H7 (cell line): ENCODE measurements around the gene LRRC27. TPM values are rescaled to one million over a fixed set of nuclear protein-coding genes. Genes with fewer than 3 reads are reported as not detected.
"Not testable (repeated sequence)": the region's sequence is repeated elsewhere in the genome, so short reads cannot be mapped to it uniquely, and the experiment has no call there.

Source experiments
- DNase-seq: peaks from one replicate; pipeline ENCODE4 v3.0.0; 2012
- H3K27me3 ChIP-seq: 2 replicates; pipeline ENCODE4 v1.6.0; 2011; ENCODE audit warnings: mild to moderate bottlenecking, low read length; ENCODE audit not compliant: control insufficient read depth, insufficient read depth
- H3K36me3 ChIP-seq: replicated peaks from 2 replicates; pipeline ENCODE4 v1.5.1; 2011; ENCODE audit warnings: low read length; ENCODE audit not compliant: control insufficient read depth, insufficient read depth
- H3K4me3 ChIP-seq: 2 replicates; pipeline ENCODE4 v1.5.1; 2011; ENCODE audit warnings: low read depth, mild to moderate bottlenecking, control low read depth, low read length, moderate library complexity; ENCODE audit not compliant: insufficient read depth
- total RNA-seq: library from RNA; depleted of rRNA; stranded (reverse); fragments of >200 nt; shearing (Covaris generic); gene quantifications from 2 replicates; pipeline ENCODE4 v1.2.3, GENCODE V29; 2014

Gene LRRC27
- total RNA-seq, 1 experiment from 2014 or later, result 4.0 TPM

- peak; percentile 25 for DNase-seq
- Histone ChIP-seq H3K27me3 (no peaks in the 10 kb centered on the region), H3K36me3 (no peaks in the 10 kb centered on the region), H3K4me3 (no peak overlapping the region)
These were observed 40.6 kb downstream of the LRRC27 start for GRCh38 chr10:132372516-132373095.

- Histone ChIP-seq H3K27me3 (no peaks in the 10 kb centered on the region), H3K4me3 (no peak overlapping the region), H3K36me3 (no peaks in the 10 kb centered on the region)
- DNase-seq, result peak; percentile 54
These were observed 41.4 kb downstream of the LRRC27 start for GRCh38 chr10:132373241-132373955.

- DNase-seq, result peak; percentile 37
- H3K4me3 ChIP-seq, result no peak overlapping the region
These were observed 42.2 kb downstream of the LRRC27 start for GRCh38 chr10:132374176-132374575.

GRCh38 chr10:132374612-132375011, 42.6 kb downstream of the LRRC27 start:
- H3K4me3 ChIP-seq, result no peak overlapping the region
- H3K27me3 ChIP-seq, result no peaks in the 10 kb centered on the region
- no peaks in the 10 kb centered on the region for H3K36me3 ChIP-seq
- DNase-seq, result peak; percentile 50

More at GRCh38 chr10:132374176-132374575, 42.2 kb downstream of the LRRC27 start:
- H3K27me3 ChIP-seq, result no peaks in the 10 kb centered on the region
- H3K36me3 ChIP-seq, result no peaks in the 10 kb centered on the region

- DNase-seq, result peak; percentile 82
- Histone ChIP-seq H3K4me3 (no peak overlapping the region), H3K27me3 (no peaks in the 10 kb centered on the region), H3K36me3 (no peaks in the 10 kb centered on the region)
These were observed 43.3 kb downstream of the LRRC27 start for GRCh38 chr10:132375116-132375794.

- no peak for DNase-seq
- Histone ChIP-seq H3K27me3 (no peaks in the 10 kb centered on the region), H3K4me3 (no peak overlapping the region), H3K36me3 (no peaks in the 10 kb centered on the region)
These were observed 43.9 kb downstream of the LRRC27 start for GRCh38 chr10:132375795-132376297.

GRCh38 chr10:132376394-132376851, 44.4 kb downstream of the LRRC27 start:
- H3K36me3 ChIP-seq, result no peaks in the 10 kb centered on the region
- H3K27me3 ChIP-seq, result no peaks in the 10 kb centered on the region
- H3K4me3 ChIP-seq, result no peak overlapping the region
- DNase-seq, result peak; percentile 27

- no peak overlapping the region for H3K4me3 ChIP-seq
- no peaks in the 10 kb centered on the region for H3K36me3 ChIP-seq
- H3K27me3 ChIP-seq, result no peaks in the 10 kb centered on the region
- DNase-seq, result peak; percentile 25
These were observed 45.3 kb downstream of the LRRC27 start for GRCh38 chr10:132377326-132377725.

GRCh38 chr10:132379026-132379425, 47.0 kb downstream of the LRRC27 start:
- H3K36me3 ChIP-seq, H3K4me3 ChIP-seq, H3K27me3 ChIP-seq, DNase-seq: not testable (repeated sequence)

- H3K27me3 ChIP-seq, H3K4me3 ChIP-seq, DNase-seq, H3K36me3 ChIP-seq: not testable (repeated sequence)
These were observed 49.0 kb downstream of the LRRC27 start for GRCh38 chr10:132380986-132381385.

GRCh38 chr10:132381741-132382140, 49.7 kb downstream of the LRRC27 start:
- Histone ChIP-seq H3K27me3 (no peaks in the 10 kb centered on the region), H3K4me3 (no peak overlapping the region), H3K36me3 (no peaks in the 10 kb centered on the region)
- DNase-seq, result no peak

GRCh38 chr10:132382231-132382922, 50.4 kb downstream of the LRRC27 start:
- no peaks in the 10 kb centered on the region for H3K36me3 ChIP-seq
- no peak for DNase-seq
- no peak overlapping the region for H3K4me3 ChIP-seq
- no peaks in the 10 kb centered on the region for H3K27me3 ChIP-seq

GRCh38 chr10:132383101-132383500, 51.1 kb downstream of the LRRC27 start:
- no peak overlapping the region for H3K4me3 ChIP-seq

GRCh38 chr10:132383751-132384196, 51.8 kb downstream of the LRRC27 start:
- peak; percentile 55 for DNase-seq

More at GRCh38 chr10:132383101-132383500, 51.1 kb downstream of the LRRC27 start:
- Histone ChIP-seq H3K27me3 (no peaks in the 10 kb centered on the region), H3K36me3 (no peaks in the 10 kb centered on the region)
- DNase-seq, result peak; percentile 30

More at GRCh38 chr10:132383751-132384196, 51.8 kb downstream of the LRRC27 start:
- H3K27me3 ChIP-seq, result no peaks in the 10 kb centered on the region
- H3K36me3 ChIP-seq, result no peaks in the 10 kb centered on the region
- H3K4me3 ChIP-seq, result no peak overlapping the region
